Hematopoietic multipotent progenitor cell (in vitro differentiated cells): ENCODE results near the gene IL1RN. TPM values are rescaled to one million over a fixed set of nuclear protein-coding genes. Genes with fewer than 3 reads are reported as not detected.
A peak's percentile ranks its signal among the peaks of the same experiment; 100 is the strongest.
"Not testable (repeated sequence)": the region's sequence is repeated elsewhere in the genome, so short reads cannot be mapped to it uniquely, and the experiment has no call there.

Experiments
- DNase-seq, 3 donors: peaks; one replicate each; pipeline ENCODE4 v3.0.0-alpha.2; 2011 to 2015; ENCODE audit warnings: low read depth in 2 of 3, low spot score in 2 of 3
- total RNA-seq: library from RNA; depleted of rRNA; stranded (reverse); fragments of >200 nt; gene quantifications from one replicate; pipeline ENCODE4 v1.2.3, GENCODE V29; 2012

Gene IL1RN
- total RNA-seq: 0.54 TPM

GRCh38 chr2:113126845-113127645 is at the start of gene IL1RN:
Gene IL1RN (plus strand): TSS chr2:113127598. CDS start chr2:113127625, 27 bp downstream.
- no peak for DNase-seq

DNA sequence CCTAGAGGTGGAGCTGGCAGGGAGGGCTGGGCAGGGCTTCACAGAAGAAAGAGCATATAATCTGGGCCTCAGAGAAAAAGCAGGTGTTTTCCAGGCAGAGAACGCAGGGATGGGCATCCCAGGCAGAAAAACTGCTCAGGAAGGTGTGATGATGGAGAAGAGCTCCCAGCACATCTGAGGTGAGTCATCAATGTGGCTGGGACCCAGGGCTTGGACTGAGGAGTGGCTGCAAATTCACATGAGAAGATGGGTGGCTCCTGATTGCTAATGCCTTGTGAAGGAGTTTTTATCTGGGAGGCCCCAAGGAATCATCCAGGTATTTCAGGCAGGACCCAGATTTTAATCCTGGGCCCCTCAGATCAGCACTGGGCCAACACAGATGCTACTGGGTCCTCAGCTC is 49.5 kb upstream of the IL1RN start:
- DNase-seq: no peak

DNA sequence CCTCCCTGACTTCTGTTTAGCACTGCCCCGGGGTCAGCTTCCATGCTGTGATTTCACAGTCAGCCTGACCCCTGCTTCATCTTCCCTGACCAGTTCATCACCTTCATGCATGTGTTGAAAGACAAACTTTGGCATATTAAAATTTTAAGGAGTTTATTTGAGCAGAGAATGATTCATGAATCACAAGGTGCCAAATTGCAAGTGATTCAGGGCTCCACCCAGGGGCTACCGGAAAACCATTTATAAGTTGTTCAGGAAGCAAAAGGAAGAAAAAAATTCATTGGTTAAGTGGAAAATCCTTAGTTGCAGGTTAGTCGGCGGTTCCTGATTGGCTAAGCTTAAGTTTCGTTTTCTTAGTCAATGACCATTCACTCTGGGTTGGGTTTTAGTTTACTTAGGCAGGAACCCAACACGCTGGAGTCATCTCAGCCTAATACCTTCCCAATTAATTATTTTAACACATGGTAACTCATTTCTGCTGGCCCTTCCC is 49.0 kb upstream of the IL1RN start:
- DNase-seq: no peak

- DNase-seq: no peak
These were observed 48.3 kb upstream of the IL1RN start for GRCh38 chr2:113079131-113079530.

DNA sequence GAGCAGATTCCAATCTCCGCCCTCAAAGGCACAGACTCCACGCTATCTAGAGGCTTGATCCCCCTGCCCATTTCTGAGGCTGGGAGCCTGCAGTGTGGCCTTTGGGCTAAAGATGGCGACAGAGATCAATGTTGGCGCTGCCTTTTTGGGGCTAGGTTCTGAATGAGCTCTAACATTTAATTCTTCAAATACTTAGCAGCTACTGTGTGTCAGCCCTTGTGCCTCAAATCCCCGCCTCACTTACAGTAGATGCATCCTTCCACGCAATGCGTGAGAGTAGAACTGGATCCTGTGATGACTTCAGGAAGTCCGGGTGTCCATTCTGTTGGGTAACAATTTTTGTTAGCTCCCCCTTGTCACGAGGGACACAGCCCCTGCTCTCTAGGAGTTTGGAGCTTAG is 47.3 kb upstream of the IL1RN start:
- DNase-seq: peak; percentile 6 to 69 (median 27)

DNA sequence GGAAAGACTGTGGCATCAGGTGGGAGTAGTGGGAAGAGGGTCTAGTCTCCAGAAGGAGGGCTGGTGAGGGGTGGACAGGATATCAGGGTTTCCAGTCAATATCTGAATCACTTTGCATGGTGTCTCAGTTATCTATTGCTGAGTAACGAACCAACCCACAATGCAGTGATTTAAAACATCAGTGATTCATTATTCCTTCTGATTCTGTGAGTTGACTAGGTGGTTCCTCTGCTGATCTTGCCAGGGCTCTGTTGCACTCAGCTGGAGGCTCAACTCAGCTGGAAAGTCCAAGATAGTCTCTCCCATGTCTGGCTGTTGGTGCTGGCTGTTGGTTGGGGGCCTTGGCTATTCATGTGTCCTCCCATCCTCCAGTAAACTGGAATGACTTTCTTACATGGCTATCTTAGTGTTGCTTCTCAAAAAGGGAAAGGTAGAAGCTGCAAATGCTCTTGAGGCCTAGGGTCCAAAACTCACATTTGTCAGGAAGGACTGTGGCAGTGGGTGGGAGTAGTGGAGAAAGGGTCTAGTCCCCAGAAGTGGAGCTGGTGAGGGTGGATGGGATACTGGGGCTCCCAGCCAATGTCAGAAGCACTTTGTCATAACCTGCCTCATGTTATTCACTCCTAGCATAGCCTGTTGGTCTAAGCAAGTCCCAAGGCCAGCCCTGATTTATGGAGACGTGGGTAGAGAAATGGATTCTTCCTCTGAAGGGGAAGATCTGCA is 45.7 kb upstream of the IL1RN start:
- DNase-seq: no peak

DNA sequence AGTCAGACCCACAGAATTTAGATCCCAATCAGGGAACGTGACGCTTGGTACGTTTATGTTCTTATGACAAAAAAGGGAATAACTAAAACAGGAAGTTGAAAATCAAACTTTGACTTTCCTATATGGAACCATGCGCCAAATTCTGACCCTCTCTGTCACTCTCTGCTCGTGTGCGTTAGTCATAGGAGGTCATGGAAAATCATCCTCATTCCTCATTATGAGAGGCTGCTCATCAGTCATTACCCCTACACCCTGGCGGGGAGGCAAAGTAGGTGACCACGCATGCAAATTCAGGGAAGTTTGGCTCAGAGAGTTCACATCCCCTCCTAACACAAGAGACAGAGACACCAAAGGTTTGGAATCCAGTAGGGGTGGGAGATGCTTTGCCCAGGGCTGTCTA is 44.1 kb upstream of the IL1RN start:
- peak in 1 of 3 donors; percentile 9 for DNase-seq

- DNase-seq: peak in 2 of 3 donors; percentile 33 to 68
These were observed 43.0 kb upstream of the IL1RN start for GRCh38 chr2:113084249-113085000.

DNA sequence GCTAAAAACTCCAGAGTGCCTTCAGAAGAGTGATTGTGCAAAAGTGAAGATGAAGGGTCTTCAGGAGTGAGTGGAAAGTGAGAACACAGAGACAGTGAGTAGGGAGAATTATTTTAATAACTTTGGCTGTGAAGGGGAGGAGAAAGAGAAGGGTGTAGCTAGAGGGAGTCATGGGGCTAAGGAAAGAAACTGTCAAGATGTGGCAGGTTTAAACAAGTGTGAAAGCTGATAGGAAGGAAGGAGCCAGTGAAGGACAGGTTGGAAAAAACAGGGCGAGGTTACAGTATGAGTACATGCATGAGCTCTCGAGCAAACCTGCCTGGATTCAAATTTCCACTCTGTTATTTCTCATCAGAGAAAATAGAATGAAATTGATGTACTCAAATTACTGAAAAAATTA is 41.9 kb upstream of the IL1RN start:
- DNase-seq: no peak

GRCh38 chr2:113088213-113088992 is 39.0 kb upstream of the IL1RN start:
- no peak for DNase-seq

DNA sequence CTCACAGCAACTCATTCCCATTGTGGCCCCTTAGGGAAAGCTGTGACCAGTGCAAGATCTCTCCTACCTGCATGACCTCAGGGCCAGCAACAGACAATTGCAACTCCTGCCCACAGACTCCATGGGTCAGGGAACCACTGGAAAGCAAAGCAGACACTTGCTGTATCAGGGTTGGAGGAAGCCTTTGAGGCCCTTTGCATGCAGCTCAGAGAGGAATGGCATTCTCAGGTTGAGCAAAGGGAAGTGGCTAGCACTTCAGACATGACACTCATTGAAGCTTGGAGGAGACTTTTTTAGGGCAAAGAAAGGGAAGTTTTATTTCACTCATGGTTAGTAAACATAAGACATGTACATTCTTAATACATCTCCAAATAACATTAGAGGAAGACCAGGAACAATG is 37.5 kb upstream of the IL1RN start:
- DNase-seq: no peak

DNA sequence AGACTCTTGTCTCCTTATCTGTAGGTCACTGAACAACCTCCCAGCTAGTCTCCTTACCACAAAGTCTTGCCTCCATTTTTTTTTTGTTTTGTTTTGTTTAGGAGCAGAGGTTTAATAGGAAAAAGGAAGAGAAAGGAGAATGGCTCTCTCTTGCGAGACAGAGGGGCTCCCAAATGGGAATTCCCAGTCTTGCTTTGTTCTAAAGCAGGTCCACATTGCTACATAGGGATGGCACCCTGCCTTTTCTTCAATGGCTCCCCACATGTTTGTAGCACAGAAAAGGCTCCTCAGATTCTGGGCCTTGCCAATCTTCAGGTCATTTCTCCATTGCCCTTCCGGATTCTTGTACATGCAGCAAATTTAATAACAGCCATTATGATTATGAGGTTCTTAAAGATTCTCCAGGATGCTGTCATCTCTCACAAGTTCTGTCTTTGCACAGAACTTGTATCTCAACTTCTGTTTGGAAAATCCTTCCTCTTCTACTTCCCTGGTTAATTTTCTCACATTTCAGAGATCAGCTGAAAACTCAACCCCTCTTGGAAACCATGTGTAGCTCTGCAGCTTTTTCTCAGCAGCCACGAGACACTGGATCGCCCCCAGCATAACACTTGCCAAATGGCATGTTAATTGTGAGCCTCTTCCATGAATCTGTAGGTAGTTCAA is 36.0 kb upstream of the IL1RN start:
- DNase-seq: no peak

DNA sequence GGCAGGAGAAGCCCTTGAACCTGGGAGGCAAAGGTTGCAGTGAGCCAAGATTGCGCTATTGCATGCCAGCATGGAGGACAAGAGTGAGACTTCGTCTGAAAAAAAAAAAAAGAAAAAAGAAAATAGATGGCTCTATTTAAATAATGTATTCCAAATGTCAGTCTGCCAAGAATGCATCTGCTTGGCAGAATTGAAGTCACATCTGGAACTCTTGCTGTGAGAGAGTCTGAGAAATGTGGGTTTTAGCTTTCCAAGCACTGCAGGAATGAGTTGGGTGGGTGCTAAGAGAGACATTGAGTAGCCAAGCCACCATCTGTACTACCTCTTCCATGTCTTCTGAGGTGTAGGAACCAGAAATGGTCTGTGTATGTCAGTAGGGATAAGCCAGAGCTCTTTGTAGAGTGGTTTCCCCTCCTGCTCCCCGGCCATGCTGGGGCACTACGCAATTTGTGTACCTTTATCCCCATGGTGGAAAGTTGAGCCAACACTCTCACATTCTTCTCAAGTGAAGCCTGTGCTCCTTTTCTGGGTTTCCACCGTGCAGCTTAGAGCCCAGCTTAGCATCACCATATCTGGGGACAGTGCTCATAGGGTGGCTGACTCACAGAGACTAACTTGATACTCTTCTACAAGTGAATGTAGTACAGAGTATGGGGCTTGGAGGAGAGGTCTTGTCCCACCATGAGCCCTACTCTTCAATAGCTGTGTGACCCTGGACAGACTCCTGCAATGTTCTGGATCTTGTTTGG is 34.4 kb upstream of the IL1RN start:
- no peak for DNase-seq

DNA sequence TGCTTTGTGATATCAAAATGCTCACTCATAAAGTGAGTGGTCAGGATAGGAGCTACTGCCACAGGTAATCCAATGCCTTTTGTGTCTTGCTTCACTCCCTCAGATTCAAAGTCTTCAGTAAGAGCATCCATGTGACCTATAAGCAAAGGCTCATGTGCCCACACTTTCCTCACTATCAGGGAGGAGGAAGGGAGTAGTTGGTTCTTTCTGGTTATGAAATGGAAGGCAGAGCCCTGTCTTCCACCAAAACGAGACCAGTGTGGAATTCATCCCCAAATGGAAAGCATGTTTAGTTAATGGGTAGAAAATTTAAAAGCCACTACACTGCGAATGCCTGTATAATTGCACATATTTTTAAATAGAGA is 33.8 kb upstream of the IL1RN start:
- DNase-seq: no peak

DNA sequence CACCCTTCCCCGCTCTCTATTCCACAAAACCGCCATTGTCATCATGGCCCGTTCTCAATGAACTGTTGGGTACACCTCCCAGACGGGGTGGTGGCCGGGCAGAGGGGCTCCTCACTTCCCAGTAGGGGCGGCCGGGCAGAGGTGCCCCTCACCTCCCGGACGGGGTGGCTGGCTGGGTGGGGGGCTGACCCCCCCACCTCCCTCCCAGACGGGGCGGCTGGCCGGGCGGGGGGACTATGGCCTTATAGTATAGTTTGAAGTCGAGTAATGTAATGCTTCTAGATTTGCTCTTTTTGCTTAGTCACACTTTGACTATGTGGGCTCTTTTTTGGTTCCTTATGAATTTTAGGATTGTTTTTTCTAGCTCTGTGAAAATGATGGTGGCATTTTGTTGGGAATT is 31.1 kb upstream of the IL1RN start:
- not testable (repeated sequence) for DNase-seq

DNA sequence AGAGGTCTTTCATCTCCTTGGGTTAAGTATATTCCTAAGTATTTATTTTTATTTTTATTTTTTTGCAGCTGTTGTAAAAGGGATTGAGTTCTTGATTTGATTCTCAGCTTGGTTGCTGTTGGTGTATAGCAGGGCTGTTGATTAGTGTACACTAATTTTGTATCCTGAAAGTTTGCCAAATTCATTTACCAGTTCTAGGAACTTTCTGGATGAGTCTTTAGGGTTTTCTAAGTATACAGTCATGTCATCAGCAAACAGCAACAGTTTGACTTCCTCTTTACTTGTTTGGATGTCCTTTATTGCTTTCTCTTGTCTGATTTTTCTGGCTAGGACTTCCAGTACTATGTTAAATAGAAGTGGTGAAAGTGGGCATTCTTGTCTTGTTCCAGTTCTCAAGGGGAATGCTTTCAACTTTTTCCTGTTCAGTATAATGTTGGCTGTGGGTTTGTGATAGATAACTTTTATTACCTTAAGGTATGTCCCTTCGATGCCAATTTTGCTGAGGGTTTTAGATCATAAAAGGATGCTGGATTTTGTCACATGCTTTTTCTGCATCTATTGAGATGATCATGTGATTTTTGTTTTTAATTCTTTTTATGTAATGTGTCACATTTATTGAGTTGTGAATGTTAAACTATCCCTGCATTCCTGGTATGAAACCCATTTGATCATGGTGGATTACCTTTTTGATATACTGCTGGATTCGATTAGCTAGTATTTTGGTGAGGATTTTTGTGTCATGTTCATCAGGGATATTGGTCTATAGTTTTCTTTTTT is 30.4 kb upstream of the IL1RN start:
- not testable (repeated sequence) for DNase-seq

DNA sequence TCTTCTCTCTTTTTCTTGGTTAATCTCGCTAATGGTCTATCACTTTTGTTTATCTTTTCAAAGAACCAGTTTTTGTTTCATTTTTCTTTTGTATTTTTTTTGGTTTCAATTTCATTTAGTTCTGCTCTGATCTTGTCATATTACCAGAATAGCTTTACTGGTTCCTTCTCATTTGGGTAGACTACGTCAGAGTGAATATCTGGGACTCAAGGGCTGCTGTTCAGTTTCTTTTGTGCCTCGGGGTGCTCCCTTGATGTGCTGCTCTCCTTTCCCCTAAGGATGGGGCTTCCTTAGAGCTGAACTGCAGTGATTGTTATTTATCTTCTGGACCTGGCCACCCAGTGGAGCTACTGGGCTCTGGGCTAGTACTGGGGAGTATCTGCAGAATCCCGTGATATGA is 29.4 kb upstream of the IL1RN start:
- DNase-seq: no peak

DNA sequence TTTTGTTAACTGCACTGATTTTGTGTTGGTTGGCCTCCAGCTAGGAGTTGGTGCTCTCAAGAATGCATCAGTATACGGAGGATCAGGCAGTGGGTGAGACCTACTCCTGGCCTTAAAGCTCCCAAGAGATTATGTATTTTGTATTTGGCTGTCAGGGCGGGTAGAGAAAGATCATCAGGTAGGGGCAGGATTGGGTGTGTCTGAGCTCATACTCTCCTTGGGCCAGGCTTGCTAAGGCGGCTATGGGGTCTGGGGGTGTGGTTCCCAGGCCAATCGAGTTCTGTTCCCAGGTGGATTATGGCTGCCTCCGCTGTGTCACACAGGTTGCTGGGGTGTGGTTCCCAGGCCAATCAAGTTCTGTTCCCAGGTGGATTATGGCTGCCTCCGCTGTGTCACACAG is 28.9 kb upstream of the IL1RN start:
- no peak for DNase-seq

DNA sequence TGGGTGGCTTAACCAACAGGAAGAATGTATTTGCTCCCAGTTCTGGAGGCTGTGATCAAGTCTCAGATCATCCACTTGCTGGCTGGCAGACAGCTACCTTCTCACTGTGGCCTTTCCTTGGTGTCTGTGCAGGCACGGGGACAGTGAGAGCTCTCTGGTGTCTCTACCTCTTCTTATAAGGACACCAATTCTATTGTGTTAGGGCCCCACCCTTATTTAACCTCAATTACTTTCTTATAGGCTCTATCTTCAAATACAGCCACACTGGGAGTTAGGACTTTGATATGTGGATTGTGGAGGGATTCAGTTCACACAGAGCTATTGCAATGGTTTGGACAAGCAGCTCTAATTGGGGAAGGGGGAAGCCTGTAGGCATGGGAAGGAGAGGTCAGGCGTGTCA is 25.3 kb upstream of the IL1RN start:
- DNase-seq: no peak
